LNCAP (cell line): ENCODE results near the gene GFPT2.

Source experiments
- CTCF ChIP-seq: fragments of 450-650 bp; IDR thresholded peaks from 2 replicates; pipeline ENCODE4 v1.5.1; 2017; ENCODE audit warnings: mild to moderate bottlenecking

The GFPT2 gene

GRCh38 chr5:180316586-180316985 lies 36.5 kb downstream of the GFPT2 start:
- no peak for TF ChIP-seq CTCF

- peak; percentile 99 for TF ChIP-seq CTCF
Measured at GRCh38 chr5:180315762-180316212, 37.3 kb downstream of the GFPT2 start.

- no peak for TF ChIP-seq CTCF
Measured at GRCh38 chr5:180313677-180314505, 39.2 kb downstream of the GFPT2 start.

- no peak for TF ChIP-seq CTCF
Measured at GRCh38 chr5:180311216-180311615, 41.9 kb downstream of the GFPT2 start.

GRCh38 chr5:180306796-180307195 lies 46.3 kb downstream of the GFPT2 start:
- TF ChIP-seq CTCF, result no peak

- no peak for TF ChIP-seq CTCF
Measured at GRCh38 chr5:180305481-180305880, 47.7 kb downstream of the GFPT2 start.

GRCh38 chr5:180304431-180305375 lies 48.4 kb downstream of the GFPT2 start:
- no peak for TF ChIP-seq CTCF
